Spleen (tissue), 11 donors: ENCODE measurements around the gene TJP3. TPM values are rescaled to one million over a fixed set of nuclear protein-coding genes. Genes with fewer than 3 reads are reported as not detected.

Experiments used
- DNase-seq: peaks from one replicate; pipeline ENCODE4 v3.0.0-alpha.2; 2020
- H3K27ac ChIP-seq, 8 donors: fragments of 200-600 bp; sonication (generic) in 7 of 8; 1 replicate in 4 of 8; 2 replicates in 4 of 8; pipeline versions ENCODE4 v1.5.0 to v1.8.0; 2016 to 2021; ENCODE audit warnings: inconsistent platforms in 4 of 8, mild to moderate bottlenecking in 4 of 8, moderate library complexity in 1 of 8
- H3K27me3 ChIP-seq, 7 donors: fragments of 200-600 bp; sonication (generic) in 6 of 7; replicated peaks in 1 of 7; 1 replicate in 4 of 7; 2 replicates in 3 of 7; pipeline versions ENCODE4 v1.5.0 to v1.8.0; 2016 to 2021; ENCODE audit warnings: inconsistent platforms in 3 of 7, mild to moderate bottlenecking in 1 of 7
- H3K36me3 ChIP-seq, 6 donors: fragments of 200-600 bp; sonication (generic) in 5 of 6; 1 replicate in 4 of 6; 2 replicates in 2 of 6; pipeline versions ENCODE4 v1.5.0 to v1.8.0; 2016 to 2021; ENCODE audit warnings: inconsistent platforms in 2 of 6
- H3K4me1 ChIP-seq, 6 donors: fragments of 200-600 bp; sonication (generic) in 5 of 6; 1 replicate in 3 of 6; 2 replicates in 3 of 6; pipeline versions ENCODE4 v1.5.0 to v1.8.0; 2016 to 2021; ENCODE audit warnings: inconsistent platforms in 3 of 6
- H3K4me3 ChIP-seq, 8 donors: fragments of 200-600 bp; sonication (generic) in 7 of 8; 1 replicate in 4 of 8; 2 replicates in 4 of 8; pipeline versions ENCODE4 v1.5.0 to v1.8.0; 2016 to 2021; ENCODE audit warnings: inconsistent platforms in 4 of 8, mild to moderate bottlenecking in 4 of 8, moderate library complexity in 2 of 8
- H3K9me3 ChIP-seq, 8 donors: fragments of 200-600 bp; sonication (generic) in 7 of 8; 1 replicate in 4 of 8; 2 replicates in 4 of 8; pipeline versions ENCODE4 v1.5.0 to v1.8.0; 2016 to 2021; ENCODE audit warnings: inconsistent platforms in 4 of 8
- POLR2A ChIP-seq, 3 donors: fragments of 450-650 bp; IDR thresholded peaks; one replicate each; pipeline ENCODE4 v1.5.1; 2017; ENCODE audit warnings: antibody characterized with exemption in 3 of 3, mild to moderate bottlenecking in 1 of 3
- POLR2AphosphoS5 ChIP-seq, 3 donors: sonication (generic); formaldehyde crosslinking; IDR thresholded peaks; one replicate each; pipeline ENCODE4 v1.5.1; 2017; ENCODE audit warnings: antibody characterized with exemption in 3 of 3
- WGBS, 5 donors: extraction: QIAGEN DNeasy Blood & Tissue Kit in 3 of 5; methylation state at CpG; one replicate each; pipeline versions ENCODE4 v1.1.5 to v1.1.7; 2013 to 2018; 5-methylcytosine and 5-hydroxymethylcytosine counted together
- intact Hi-C: fragments of 100-400 bp; cut with DNase I; formaldehyde crosslinking; loops from one replicate; pipeline ENCODE4 v1.15.0; 2023; ENCODE audit warnings: low total_unique reads
- polyA plus RNA-seq, 3 donors: library from polyadenylated mRNA; stranded (reverse); fragments of 200-250 nt; gene quantifications; one replicate each; pipeline ENCODE4 v1.2.1, GENCODE V29; 2013
- total RNA-seq, 7 donors: library from RNA; depleted of rRNA in 3 of 7; stranded (reverse); fragments of >200 nt in 3 of 7; fragmentation: NEBNext Ultra II Directional in 4 of 7; extraction: Animal tissue kit (Norgen Biotek cat#: 25700) in 4 of 7; gene quantifications; one replicate each; pipeline versions ENCODE4 v1.1.0 to v1.2.1, GENCODE V29; 2016 to 2021
- TF ChIP-seq, protein P1 (sequence below), 11 experiments: fragments of 200-600 bp in 7 of 11; fragments of 450-650 bp in 4 of 11; sonication (generic) in 4 of 11; IDR thresholded peaks in 8 of 11; conservative IDR thresholded peaks in 3 of 11; 1 replicate in 7 of 11; 2 replicates in 4 of 11; pipeline versions ENCODE4 v1.4.0 to v1.8.0; 2016 to 2021; ENCODE audit warnings: antibody characterized with exemption in 11 of 11, inconsistent platforms in 4 of 11, mild to moderate bottlenecking in 1 of 11
- donor health status: healthy with polysubstance abuse.
- donor health status: DM: no; HTN: no; CAD: no; lungs with moderate emphysema.
- donor health status: DM: no; HTN: no; CAD: no.
- donor health status: Bipolar disorder and iron deficiency.
- donor health status: healthy.
- donor health status: DM: no; HTN: no; CAD: no.
- donor health status: DM: yes; HTN: yes; CAD: no.

The TJP3 gene
- total and polyA plus RNA-seq, 10 donors: 0.39 to 9.0 (median 2.3) TPM

DNA sequence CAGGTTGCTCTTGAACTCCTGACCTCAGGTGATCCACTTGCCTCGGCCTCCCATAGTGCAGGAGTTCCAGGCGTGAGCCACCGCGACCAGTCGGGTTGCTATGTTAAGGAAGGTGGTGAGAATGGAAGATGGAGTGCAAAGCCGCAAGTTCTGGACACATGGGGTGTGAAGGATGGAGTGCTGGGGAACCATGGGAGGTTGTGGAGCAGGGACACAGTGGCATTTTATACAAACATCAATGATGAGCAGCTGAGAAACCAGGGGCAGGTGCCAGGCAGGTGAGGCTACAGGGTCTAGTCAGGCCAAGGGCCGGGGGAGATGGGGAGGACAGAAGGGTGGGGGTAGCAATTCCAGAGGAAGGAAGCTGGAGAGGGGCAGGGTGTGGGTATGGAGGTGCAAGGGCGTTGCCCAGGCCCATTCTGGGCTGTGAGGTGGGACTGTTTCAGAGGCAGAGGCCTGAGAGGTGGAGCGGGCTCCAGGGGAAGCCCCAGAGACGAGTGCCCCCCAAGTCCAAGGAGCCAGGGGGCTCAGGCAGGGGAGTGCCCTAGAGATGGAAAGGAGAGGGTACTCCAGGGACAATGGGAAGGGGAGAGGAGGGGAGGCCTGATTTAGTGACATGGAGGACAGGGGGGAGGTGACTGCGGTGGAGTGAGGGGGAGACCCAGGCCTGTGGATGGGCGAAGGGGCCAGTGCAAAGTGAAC is 65.8 kb downstream of the TJP3 start:
- H3K4me3 ChIP-seq: no peak overlapping the region
- intact Hi-C loops: loop anchor here (10.0 kb wide), 1 partner anchor 51 kb away; no protein-coding TSS in a partner anchor
- no peaks in the 10 kb centered on the region for H3K9me3 ChIP-seq
- H3K4me1 ChIP-seq: no peaks in the 10 kb centered on the region
- DNase-seq: no peak
- peaks cover 0 to 4% (median 0%) of the 10 kb centered on the region in 7 donors for H3K27me3 ChIP-seq
- TF ChIP-seq, protein P1, sequence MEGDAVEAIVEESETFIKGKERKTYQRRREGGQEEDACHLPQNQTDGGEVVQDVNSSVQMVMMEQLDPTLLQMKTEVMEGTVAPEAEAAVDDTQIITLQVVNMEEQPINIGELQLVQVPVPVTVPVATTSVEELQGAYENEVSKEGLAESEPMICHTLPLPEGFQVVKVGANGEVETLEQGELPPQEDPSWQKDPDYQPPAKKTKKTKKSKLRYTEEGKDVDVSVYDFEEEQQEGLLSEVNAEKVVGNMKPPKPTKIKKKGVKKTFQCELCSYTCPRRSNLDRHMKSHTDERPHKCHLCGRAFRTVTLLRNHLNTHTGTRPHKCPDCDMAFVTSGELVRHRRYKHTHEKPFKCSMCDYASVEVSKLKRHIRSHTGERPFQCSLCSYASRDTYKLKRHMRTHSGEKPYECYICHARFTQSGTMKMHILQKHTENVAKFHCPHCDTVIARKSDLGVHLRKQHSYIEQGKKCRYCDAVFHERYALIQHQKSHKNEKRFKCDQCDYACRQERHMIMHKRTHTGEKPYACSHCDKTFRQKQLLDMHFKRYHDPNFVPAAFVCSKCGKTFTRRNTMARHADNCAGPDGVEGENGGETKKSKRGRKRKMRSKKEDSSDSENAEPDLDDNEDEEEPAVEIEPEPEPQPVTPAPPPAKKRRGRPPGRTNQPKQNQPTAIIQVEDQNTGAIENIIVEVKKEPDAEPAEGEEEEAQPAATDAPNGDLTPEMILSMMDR (IDR thresholded peaks at IDR 0.05 in 8 of 11, conservative IDR thresholded peaks at IDR 0.05 in 3 of 11): no peak
- TF ChIP-seq POLR2A (IDR thresholded peaks at IDR 0.05) (no peak), POLR2AphosphoS5 (IDR thresholded peaks at IDR 0.05) (no peak)
- 79 to 90% (median 83%) methylated on average over 12 of the region's 12 CpGs for WGBS, 5 donors
- H3K36me3 ChIP-seq: peaks cover 0 to 15% (median 5%) of the 10 kb centered on the region in 6 donors
- H3K27ac ChIP-seq: no peak overlapping the region

GRCh38 chr19:3774621-3775373 is 66.6 kb downstream of the TJP3 start:
- TF ChIP-seq POLR2A (IDR thresholded peaks at IDR 0.05): no peak
- no peak for TF ChIP-seq POLR2AphosphoS5 (IDR thresholded peaks at IDR 0.05)
- TF ChIP-seq, protein P1 (IDR thresholded peaks at IDR 0.05 in 8 of 11, conservative IDR thresholded peaks at IDR 0.05 in 3 of 11): no peak
- intact Hi-C loops: loop anchor here (10.0 kb wide), 1 partner anchor 50 kb away; no protein-coding TSS in a partner anchor
- Histone ChIP-seq H3K27ac (no peak overlapping the region), H3K36me3 (peaks cover 0 to 6% (median 2%) of the 10 kb centered on the region in 6 donors), H3K4me3 (no peak overlapping the region), H3K4me1 (no peaks in the 10 kb centered on the region), H3K9me3 (no peaks in the 10 kb centered on the region), H3K27me3 (peaks cover 0 to 9% (median 0%) of the 10 kb centered on the region in 7 donors)
- WGBS, 5 donors: 60 to 70% (median 63%) methylated on average over 19 to 25 of the region's 25 CpGs
- DNase-seq: no peak

DNA sequence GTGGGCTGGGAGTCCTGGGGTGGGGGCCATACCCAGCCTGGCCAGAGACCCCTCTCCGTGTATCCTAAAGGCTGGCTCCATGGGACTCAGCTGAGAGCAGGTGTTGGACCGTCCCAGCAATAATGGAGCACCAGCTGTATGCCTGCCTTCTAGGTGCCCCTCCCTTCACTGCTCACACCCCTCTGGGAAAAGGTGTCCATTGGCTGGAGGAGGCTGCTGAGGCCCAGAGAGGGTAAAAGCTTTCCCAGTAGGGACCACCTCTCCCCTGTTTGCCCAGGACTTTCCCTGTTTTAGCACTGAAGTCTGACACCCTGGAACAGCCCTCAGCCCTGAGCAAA is 67.2 kb downstream of the TJP3 start:
- WGBS, 5 donors: 77 to 94% (median 85%) methylated on average over 2 of the region's 2 CpGs; no CpG with 5 or more reads in 1 of the 5 donors
- intact Hi-C loops: loop anchor here (10.0 kb wide), 1 partner anchor 49 kb away; no protein-coding TSS in a partner anchor

More for the DNA sequence above, 67.2 kb downstream of the TJP3 start:
- no peak overlapping the region for H3K27ac ChIP-seq
- peaks cover 0 to 9% (median 0%) of the 10 kb centered on the region in 7 donors for H3K27me3 ChIP-seq
- DNase-seq: no peak
- H3K4me3 ChIP-seq: no peak overlapping the region
- TF ChIP-seq POLR2A (IDR thresholded peaks at IDR 0.05) (no peak), POLR2AphosphoS5 (IDR thresholded peaks at IDR 0.05) (no peak)
- TF ChIP-seq, protein P1 (IDR thresholded peaks at IDR 0.05 in 8 of 11, conservative IDR thresholded peaks at IDR 0.05 in 3 of 11): no peak
- H3K9me3 ChIP-seq: peaks cover 0 to 4% (median 0%) of the 10 kb centered on the region in 8 donors
- peaks cover 0 to 1% (median 0%) of the 10 kb centered on the region in 6 donors for H3K36me3 ChIP-seq
- H3K4me1 ChIP-seq: no peaks in the 10 kb centered on the region
